NCI-H446 treated with DMSO at 0.1 percent for 48 hours (cell line): ENCODE data around the gene KRT79.

Experiments
- DNase-seq: peaks from one replicate; lab custom pipeline; 2025; lab: John Stamatoyannopoulos, UW

KRT79 gene

DNA sequence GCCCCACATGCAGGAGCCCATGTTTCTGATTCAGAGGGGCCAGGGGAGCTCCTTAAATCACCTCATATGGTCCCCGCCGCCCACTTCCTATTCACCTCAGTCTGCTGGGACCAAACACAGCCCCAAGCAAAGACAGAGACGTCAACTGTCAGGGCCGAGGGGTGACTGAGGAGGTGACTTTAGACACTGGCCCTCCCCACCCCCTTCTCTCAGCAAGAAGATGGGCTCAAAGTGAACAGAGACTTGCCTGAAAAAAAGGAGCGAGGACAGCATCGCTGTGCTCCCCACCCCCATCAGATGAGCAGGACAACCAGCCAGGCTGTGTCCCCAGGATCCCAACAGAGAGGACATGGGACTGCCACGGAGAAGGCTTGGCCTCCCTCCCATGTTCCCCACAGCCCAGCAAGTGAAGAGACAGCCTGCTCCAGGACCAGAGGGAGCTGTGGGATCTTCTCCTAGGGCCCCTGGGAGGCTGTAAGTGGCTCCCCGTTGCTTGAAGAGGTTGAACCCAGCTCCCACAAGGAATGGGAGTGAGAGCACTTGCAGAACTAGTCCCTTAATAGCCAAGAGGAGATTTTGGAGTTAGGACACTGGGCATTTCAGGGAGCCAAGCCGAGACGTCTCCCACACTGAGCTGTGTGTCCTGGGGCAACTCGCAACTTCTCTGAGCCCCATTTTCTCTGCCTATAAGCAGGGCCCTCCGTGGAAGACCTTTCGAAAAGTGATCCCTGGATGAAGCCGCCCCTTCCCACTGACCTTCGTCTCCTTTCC is 1.3 kb upstream of the KRT79 start:
- no peak for DNase-seq

DNA sequence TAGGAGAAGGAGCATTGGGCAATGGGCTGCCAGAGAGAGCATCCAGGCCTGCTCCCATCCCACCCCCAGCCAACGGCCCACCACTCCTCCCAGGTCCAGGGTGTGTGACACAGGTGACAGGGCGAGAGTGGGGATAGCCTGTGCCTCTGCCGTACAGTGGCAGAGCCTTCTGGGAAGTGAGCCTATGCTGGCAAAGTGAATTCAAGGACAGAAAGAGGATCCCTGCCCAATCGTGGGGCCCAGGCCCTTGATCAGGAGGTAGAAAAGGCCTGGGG is 553 bp upstream of the KRT79 start:
- no peak for DNase-seq

DNA sequence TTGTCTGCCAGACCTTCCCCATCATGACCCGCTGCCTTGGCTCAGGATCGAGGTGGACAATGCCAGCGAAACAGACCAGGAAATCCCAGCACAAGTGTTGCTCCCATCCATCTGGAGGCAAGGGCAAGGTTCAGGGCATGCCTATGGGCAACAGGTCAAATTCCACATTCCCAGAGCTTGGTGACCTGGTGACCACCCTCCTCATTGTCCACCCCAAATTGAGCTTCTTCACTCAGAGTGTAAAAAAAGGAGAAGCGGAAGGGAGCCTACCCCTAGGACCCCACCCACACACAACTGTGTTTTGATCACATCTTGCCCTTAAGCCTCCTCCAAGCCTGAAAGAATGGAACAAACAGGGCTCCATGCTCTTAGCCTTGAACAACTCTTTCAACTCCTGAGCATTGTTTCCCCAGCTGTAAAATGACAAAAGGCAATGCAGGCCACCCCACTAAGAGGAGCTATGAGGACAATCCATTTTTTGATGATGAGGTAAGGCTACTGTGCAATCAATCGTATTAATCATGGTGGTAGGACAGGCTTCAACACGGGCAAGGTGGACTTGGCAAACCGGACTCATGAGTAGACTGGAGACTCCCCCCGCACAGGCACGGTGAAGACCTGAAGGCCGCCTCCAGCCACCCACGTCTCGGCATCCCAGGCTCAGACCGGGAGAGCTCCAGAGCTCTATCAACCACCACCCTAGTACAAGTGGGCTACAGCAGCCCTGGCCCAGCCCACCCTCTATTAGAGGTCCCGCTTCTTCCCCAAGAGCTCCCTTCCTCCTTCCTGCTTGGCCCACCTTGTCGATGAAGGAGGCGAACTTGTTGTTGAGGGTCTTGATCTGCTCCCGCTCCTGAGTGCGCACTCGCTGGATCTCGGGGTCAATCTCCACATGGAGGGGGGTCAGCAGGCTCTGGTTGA is 866 bp downstream of the KRT79 start:
- DNase-seq: no peak

DNA sequence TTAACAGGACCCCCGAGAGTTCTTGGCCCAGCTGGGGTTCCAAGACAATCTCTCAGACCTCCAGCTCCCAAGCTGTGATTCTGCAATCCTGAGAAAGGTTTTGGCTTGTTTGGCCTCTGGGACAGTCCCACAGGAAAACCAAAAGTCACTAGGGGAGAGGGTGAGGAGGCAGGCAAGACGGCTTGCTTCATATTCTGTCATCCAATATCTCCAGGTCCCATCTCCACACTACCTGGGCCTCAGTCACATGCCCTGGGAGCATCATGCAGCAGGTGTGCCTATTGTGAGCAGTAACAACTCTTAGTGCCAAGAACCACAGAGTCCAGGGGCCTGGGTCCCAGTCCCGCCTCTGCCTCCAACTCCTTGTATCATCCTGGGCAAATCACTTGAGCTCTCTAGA is 1.7 kb downstream of the KRT79 start:
- no peak for DNase-seq

DNA sequence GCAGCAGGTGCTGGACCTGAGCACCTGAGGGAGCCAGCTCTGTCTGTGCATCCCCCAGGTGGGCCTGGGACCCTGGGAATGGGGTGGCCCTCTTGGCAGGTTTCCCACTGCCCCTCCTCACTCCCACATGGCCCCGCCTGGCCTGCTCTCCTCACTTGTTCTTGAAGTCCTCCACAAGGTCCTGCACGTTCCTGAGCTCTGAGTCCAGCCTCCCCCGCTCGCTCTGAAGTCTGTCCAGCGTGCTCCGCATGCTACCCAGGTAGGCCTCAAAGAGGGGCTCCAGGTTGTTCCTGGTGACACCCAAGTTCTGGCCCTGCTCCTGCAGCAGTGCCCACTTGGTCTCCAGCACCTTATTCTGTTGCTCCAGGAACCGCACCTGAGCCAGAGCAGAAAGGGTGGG is 2.9 kb downstream of the KRT79 start:
- no peak for DNase-seq

DNA sequence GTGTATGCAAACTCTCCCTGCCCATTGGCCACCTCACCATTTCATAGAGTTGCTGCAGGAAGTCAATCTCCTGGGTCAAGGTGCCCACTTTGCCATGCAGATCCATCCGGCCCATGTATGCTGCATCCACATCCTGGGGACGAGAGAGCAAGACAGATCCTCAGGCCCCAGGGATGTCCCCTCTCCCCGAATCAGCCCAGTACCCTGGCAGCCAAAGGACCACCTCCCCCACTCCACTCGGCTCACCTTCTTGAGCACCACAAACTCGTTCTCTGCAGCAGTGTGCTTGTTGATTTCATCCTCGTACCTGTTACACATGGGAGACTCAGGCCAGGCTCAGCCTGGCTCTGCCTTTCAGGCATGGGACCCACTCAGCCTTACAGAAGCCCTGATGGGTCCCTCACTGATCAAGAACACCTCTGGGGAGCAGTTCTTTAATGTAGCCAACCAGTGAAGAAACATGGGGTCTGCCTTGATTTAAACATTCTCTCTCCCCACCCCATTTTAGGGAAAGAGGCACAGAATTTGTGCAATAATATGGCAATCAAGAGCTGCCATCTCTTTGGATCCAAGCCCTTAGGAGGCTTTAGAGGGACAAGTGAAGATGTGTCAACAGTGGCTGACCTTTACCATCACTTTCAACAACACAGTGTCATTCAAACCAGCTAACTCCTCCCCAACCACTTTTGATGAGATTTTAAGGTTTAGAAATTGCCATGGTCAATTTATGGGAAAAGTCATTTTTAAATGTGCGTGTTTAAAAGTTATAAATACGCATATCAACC is 3.9 kb downstream of the KRT79 start:
- no peak for DNase-seq

DNA sequence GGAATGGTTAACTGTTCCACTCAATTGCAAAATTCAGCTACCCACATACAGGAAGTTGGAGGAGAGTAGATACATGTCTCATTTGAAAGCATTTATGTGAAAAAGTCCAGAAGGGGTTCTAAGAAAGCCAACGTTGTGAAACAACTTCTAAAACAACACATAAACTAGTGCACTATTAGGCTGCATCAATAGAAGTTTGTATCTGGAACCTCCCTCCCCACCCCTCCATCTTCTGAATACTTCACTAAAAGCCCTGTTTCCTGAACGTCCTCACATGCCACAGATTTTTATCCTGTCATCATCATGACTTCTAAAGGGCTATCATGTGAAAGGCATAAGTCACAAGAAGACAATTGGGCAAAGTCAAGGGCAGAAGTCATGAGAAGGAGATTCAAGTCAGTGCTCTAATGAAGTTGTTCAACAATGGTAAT is 5.5 kb downstream of the KRT79 start:
- no peak for DNase-seq

DNA sequence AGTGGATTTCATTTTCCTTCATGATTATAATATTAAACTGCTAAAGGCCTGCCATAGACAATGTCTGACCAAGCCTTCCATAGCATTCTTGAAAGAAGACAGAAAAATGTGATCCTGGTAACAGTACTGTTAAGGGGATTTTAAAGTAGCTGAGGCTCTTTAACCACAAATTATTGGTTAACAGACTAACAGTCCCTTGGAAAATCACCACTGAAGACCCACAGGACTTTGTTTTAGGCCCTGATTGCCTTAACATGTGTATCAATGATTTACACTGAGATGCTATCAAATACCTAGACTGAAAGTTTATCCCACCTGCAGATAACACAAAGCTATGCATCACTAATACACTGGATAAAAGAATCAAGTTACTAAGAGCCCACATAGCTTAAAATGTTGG is 6.0 kb downstream of the KRT79 start:
- no peak for DNase-seq

DNA sequence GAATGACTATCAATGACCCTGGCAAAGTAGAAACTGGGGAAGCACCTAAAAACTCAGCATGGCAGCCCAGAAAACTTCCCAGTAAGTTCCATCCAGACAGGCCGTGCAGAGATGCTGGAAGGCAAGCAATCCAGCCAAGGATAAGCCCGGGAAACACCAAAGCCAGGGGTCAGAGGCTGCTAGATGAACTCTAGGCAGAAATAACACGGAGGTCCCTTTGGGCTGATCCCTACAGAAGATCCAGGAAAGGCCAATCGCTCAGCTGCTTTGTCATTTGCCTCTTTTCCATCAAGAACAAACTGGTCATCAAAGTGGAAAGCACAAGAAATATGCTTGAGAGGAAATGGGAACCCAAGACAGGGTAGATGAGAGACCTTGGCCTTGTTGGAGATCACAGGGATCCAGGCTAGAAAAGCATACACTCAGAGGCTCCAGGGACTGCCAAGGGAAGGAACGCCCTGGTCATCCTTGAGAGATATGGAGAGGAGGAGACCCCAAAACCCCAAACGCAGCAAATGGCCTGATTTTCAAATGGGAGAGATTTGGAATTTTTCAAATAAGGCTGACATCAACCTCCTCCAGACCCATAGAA is 6.5 kb downstream of the KRT79 start:
- no peak for DNase-seq

DNA sequence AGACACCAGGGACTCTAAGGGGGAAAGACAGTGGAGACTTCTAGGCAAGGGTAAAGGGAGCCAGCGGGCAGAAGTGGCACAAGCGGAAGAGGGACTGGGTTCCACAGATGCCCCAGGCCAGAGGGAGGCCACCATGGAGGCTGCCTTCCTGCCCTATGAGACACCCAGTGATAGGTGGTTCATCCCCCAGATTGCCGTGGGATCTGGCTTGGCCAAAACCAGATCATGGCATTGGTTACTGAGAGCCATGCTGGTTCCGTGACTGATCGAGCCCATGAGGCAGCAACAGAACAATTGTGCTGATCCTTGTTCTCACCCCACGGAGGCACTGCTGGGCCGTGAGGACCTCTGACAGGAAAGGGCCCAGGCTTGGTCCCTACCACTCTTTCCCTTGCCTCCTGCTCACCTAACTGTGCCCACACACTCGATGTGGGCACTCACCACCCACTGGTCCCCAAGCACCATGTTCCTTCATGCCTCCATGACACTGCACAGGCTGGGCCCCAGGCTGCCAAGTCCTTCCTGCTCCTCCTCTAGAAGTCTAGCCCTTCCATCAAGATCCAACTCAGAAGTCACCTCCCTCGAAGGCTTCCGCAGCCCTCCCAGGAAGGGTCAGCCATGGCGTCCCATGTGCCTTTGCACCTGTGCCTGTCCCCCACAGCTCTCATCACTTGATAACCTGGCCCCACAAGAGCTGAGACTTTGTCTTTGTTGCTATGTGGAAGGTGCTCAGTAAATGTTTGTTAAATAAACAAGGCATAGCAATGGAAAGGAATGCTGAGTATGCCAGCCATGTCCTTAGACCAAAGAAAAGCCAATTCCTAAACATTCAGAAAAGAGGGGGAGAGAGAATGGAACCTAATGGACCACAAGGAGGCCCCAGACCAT is 7.3 kb downstream of the KRT79 start:
- no peak for DNase-seq

DNA sequence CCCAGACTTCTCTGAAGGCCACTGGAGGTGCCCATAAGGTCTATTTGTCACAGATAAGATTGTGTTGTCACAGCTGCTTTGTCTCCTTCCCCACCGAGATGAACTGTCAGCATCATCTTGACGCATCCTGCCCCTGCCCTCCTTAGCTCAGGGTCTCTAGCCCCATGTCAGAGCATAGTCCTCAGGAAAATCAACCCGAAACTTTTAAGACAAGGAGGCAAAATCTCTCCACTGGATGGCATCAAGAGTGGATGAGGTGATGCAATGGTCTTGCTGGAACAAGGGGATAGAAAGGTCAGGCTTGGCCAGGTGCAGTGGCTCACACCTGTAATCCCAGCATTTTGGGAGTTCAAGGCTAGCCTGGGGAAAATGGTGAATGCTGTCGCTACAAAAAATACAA is 8.2 kb downstream of the KRT79 start:
- DNase-seq: no peak

DNA sequence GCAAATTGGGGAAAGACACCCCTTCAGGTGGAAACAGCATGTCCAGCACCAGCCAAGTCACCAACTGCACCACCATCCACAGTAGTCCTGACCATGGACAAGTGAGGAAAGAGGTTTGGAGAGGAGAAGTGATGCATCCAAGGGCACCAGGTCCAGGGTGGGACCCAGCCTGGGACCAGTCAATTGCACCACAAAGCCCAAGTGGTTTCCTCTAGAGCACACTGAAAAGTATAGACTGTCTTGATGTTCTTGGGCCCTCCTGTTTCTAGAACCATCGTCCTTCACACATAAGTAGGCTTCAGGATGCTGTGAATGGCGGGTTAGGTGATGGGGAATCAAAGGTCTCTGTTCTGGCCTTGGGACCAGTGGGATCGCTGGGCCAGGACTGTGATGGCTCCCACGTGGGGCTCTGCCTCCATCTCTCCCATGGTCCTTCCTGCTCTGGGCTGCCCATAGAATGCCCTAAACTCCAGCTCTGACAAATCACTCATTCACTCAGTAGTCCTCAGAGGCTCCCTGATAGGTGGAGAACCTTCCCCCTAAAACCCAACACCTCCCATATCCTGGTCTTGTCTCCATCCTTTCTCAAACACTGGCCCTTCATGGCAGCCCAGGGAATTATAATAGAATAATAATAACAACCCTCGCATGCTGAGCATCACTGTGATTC is 9.2 kb downstream of the KRT79 start:
- no peak for DNase-seq

DNA sequence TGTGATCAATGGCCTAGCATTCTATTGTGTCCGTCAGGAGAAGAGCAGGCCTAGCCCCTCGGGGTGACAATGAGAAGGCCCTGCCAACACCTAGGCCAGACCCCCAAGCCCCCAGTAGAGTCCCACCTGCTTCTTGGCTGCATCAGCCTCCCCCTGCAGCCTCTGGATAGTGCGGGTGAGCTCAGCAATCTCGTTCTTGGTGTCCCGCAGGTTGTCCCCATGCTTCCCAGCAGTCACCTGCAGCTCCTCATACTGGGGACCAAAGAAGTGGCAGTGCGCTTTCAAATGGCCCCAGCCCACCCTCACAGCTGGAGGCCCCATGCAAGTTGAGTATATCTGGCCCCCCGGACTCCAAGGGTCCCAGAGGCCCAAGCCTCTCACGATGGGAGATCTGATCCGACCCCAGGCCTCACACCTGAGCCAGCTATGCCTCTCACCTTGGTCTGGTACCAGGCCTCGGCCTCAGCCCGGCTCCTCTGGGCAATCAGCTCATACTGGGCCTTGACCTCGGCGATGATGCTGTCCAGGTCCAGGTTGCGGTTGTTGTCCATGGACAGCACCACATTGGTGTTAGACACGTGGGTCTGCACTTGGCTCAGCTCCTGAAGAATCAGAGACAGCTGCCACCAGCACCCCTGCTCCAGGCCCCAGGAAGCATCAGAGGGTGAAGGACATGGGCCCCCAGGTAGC is 10.2 kb downstream of the KRT79 start:
- no peak for DNase-seq

DNA sequence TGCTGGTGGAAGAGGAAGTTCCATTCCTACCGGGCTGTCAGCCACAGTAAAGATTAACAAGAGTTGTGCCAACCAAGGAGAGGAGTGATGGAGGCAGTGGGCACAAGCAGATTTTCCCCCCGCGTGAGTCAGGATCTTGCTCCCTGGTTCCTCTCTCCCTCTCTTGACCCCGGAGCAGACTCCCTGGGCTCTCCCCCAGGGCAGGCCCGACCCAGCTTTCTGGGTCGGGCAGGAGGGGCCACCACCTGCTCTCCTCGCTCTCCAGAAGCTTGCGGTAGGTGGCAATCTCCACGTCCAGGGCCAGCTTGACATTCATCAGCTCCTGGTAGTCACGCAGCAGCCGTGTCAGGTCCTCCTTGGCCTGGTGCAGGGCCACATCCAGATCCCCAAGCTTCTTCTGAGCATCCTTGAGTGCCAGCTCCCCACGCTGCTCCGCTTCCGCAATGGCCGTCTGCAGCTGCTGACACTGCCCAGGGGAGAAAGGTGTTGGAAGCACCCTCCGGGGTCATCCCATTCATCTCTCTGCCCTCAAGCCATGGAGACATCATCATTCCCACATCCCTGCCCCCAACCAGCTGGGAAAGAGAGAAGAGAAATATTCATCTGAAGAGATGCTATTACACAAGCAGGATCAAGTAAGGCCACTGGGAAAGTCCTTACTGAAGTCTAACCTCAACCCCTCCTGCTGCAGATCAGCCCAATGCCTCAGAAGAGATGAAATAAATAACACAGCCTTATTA is 11.2 kb downstream of the KRT79 start:
- DNase-seq: no peak

DNA sequence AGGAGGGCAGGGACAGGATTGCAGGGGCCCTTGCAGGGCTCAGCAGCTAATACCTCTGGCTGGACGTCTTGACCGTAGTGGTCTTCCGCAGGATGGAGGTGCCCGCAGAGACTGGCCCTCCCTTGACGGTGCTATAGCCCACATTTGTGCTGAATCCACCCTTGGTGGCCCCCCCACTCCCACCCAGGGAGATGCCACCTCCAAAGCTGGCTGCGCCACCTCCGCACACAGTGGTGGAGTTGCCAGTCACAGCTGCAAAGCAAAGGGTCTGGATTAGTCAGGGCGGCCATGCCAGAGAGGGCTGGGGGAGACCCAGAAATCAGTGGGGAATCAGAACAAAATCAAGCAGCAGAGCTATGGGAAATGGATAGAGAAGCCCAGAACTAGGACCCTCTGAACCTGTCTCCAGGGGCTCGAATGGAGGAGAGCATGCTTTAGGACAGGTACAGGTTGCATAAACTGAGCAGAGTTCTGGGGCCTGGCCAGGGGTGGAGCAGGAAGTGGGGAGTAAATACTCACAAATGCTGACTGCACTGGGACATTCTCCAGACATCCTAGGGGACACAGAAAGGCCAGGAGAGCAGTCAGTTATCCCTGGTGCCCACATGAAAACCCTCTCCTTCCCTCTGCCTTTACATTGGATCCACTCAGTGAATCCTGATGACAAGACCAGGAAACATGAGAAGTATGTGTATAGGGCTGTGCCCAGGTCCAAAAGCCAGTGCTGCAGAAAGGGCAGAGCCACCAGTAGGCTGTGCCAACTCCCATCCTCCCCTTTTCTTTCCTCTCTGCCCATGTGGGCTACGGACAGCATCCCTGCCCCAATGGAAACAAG is 12.1 kb downstream of the KRT79 start:
- DNase-seq: no peak

DNA sequence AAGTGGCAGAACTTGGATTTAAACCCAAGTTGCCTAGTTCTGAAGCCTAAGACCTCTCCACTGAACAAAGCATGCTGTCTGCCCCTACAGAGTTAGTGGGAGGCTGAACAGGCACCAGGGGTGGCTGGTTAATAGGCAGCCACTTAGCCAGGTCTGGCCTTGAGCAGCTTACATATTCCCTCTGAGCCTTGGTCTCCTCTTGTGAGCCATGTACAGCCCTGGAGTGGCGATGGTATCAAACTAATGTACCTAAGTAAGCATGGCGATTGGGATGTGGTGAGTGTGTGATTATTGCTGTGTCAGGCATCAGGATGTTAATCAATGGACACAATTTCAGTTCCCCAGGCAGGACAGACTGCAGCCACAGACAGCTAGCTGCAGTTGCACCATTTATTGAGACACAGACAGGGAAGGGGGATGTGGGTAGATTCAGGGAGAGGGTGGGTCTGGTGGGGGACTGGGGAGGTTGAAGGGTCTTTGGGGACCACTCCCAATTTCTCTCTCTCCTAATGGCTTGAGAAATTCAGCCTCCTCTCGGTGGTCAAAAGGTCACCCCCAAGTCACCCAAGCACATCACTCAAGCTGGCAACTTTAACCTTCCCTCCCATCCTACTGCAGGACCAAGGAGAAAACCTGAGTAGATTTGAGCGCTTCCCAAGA is 12.9 kb downstream of the KRT79 start:
- DNase-seq: no peak

DNA sequence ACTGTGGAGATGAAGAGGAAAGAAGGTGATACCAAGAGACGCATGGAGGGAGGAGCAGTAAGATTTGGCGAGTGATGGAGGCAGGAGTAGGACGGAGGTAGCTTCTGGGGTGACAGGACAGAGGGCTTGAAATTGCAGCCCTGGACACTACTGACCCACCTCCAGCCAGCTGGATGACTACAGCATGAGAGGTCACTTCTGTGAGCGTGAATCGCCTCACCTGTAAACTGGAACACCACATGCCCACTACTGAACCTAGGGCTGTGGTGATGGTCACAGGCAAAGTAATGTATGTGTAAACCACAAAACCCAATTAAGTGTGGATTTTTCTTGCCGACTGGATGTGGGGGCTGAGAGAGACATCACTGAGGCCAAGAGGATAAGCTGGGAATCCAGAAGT is 13.6 kb downstream of the KRT79 start:
- no peak for DNase-seq
